HCT116 (cell line): ENCODE measurements around the gene DOCK10. TPM values are rescaled to one million over a fixed set of nuclear protein-coding genes. Genes with fewer than 3 reads are reported as not detected.

ENCODE experiments used
- ATAC-seq: fragments of 200-7000 bp; cut with Tn5 transposase; 2 replicates; pipeline ENCODE4 v1.9.1; 2020; ENCODE audit warnings: mild to moderate bottlenecking, moderate library complexity
- BruUV-seq: library from RNA; stranded (reverse); fragments of 400-500 nt; replicated peaks from 2 replicates; lab custom pipeline; 2021; lab: Mats Ljungman, UMichigan
- CTCF ChIA-PET: fragments of 300-600 bp; sonication (Branson Sonifier 250); formaldehyde crosslinking; loops from one replicate; lab custom pipeline; 2021; ENCODE audit warnings: antibody characterized with exemption; lab: Charles Lee
- POLR2A ChIA-PET: fragments of 300-600, 350-600 bp; sonication (Branson Sonifier 250); formaldehyde crosslinking; loops from one replicate; lab custom pipeline; 2021; ENCODE audit warnings: antibody characterized with exemption; lab: Charles Lee
- RAD21 ChIA-PET, 2 experiments: fragments of 300-600 bp; sonication (Branson Sonifier 250); formaldehyde crosslinking; loops; one replicate each; lab custom pipeline; 2023; ENCODE audit warnings: low total read pairs in 2 of 2; ENCODE audit not compliant: uncharacterized antibody in 2 of 2, unreplicated experiment in 2 of 2, low non-redundant PET in 1 of 2; lab: Charles Lee
- DNase-seq: peaks from one replicate; pipeline ENCODE4 v3.0.0-alpha.2; 2010; ENCODE audit warnings: low read depth, low spot score
- H2AFZ ChIP-seq: fragments of 200-600 bp; shearing (Covaris generic), sonication (generic); 2 replicates; pipeline ENCODE4 v1.6.1; 2017; ENCODE audit warnings: low read depth, mixed run types, mixed read lengths, antibody characterized with exemption, low read length; ENCODE audit not compliant: poor library complexity, severe bottlenecking
- H3K27ac ChIP-seq: 2 replicates; pipeline ENCODE4 v1.5.1; 2012; ENCODE audit warnings: low read depth, low read length
- H3K27me3 ChIP-seq: fragments of 200-600 bp; sonication (generic); 2 replicates; pipeline ENCODE4 v1.6.1; 2016; ENCODE audit warnings: mixed run types, low read length, mixed read lengths; ENCODE audit not compliant: insufficient read depth
- H3K36me3 ChIP-seq, 2 experiments: fragments of 200-500 bp in 1 of 2; fragments of 200-600 bp in 1 of 2; sonication (Bioruptor generic) in 1 of 2; sonication (generic) in 1 of 2; 2 replicates each; pipeline versions ENCODE4 v1.5.1 to v1.6.1; 2014 to 2016; ENCODE audit warnings: low read length in 2 of 2, inconsistent platforms in 1 of 2, mixed read lengths in 1 of 2, mixed run types in 1 of 2; ENCODE audit not compliant: insufficient read depth in 2 of 2, control insufficient read depth in 1 of 2
- H3K4me1 ChIP-seq, 2 experiments: fragments of 200-600 bp in 1 of 2; sonication (generic) in 1 of 2; 2 replicates each; pipeline versions ENCODE4 v1.5.1 to v1.6.1; 2012 to 2017; ENCODE audit warnings: low read length in 2 of 2, inconsistent platforms in 1 of 2, mild to moderate bottlenecking in 1 of 2, mixed read lengths in 1 of 2, mixed run types in 1 of 2, moderate library complexity in 1 of 2; ENCODE audit not compliant: insufficient read depth in 2 of 2, control insufficient read depth in 1 of 2
- H3K4me2 ChIP-seq: fragments of 200-600 bp; sonication (generic); 2 replicates; pipeline ENCODE4 v1.6.1; 2017; ENCODE audit warnings: mixed run types, low read length, mixed read lengths
- H3K4me3 ChIP-seq, 2 experiments: fragments of 200-600 bp in 1 of 2; sonication (generic) in 1 of 2; replicated peaks in 1 of 2; 2 replicates each; pipeline ENCODE4 v1.5.1; 2011 to 2016; ENCODE audit warnings: low read length in 2 of 2, control low read depth in 1 of 2, low read depth in 1 of 2, mild to moderate bottlenecking in 1 of 2, mixed read lengths in 1 of 2, mixed run types in 1 of 2
- H3K79me2 ChIP-seq: fragments of 200-600 bp; sonication (generic); 2 replicates; pipeline ENCODE4 v1.6.1; 2017; ENCODE audit warnings: mild to moderate bottlenecking, mixed run types, low read length, moderate library complexity, mixed read lengths; ENCODE audit not compliant: insufficient read depth
- H3K9ac ChIP-seq: fragments of 200-600 bp; sonication (generic); 2 replicates; pipeline ENCODE4 v1.6.1; 2016; ENCODE audit warnings: low read length, mixed read lengths
- H3K9me2 ChIP-seq: fragments of 200-600 bp; sonication (generic), shearing (Covaris generic); 2 replicates; pipeline ENCODE4 v1.6.1; 2017; ENCODE audit warnings: mixed run types, mild to moderate bottlenecking, moderate library complexity; ENCODE audit not compliant: insufficient read depth
- H3K9me3 ChIP-seq, 2 experiments: fragments of 200-500 bp in 1 of 2; fragments of 200-600 bp in 1 of 2; sonication (Bioruptor generic) in 1 of 2; sonication (generic) in 1 of 2; 2 replicates each; pipeline ENCODE4 v1.6.1; 2014 to 2017; ENCODE audit warnings: low read length in 2 of 2, mixed read lengths in 2 of 2, inconsistent platforms in 1 of 2, low read depth in 1 of 2, mild to moderate bottlenecking in 1 of 2, mixed run types in 1 of 2, moderate library complexity in 1 of 2; ENCODE audit not compliant: control insufficient read depth in 1 of 2, insufficient read depth in 1 of 2
- H4K20me1 ChIP-seq: fragments of 200-600 bp; sonication (generic), shearing (Covaris generic); 2 replicates; pipeline ENCODE4 v1.6.1; 2017; ENCODE audit warnings: mixed run types, mild to moderate bottlenecking, moderate library complexity; ENCODE audit not compliant: insufficient read depth
- CBX3 ChIP-seq: IDR thresholded peaks from 2 replicates; pipeline ENCODE4 v1.6.1; 2012; ENCODE audit warnings: low read depth
- CEBPB ChIP-seq: IDR thresholded peaks from 2 replicates; pipeline ENCODE4 v1.6.1; 2012; ENCODE audit warnings: low read depth
- EGR1 ChIP-seq: IDR thresholded peaks from 2 replicates; pipeline ENCODE4 v1.6.1; 2012; ENCODE audit warnings: low read depth
- EZH2 ChIP-seq: fragments of 200-600 bp; sonication (generic); IDR thresholded peaks from 2 replicates; pipeline ENCODE4 v1.6.1; 2017; ENCODE audit warnings: antibody characterized with exemption, mixed run types
- FOSL1 ChIP-seq: IDR thresholded peaks from 2 replicates; pipeline ENCODE4 v1.6.1; 2012; ENCODE audit warnings: low read depth
- JUND ChIP-seq: IDR thresholded peaks from 2 replicates; pipeline ENCODE4 v1.6.1; 2012
- POLR2A ChIP-seq: IDR thresholded peaks from 2 replicates; pipeline ENCODE4 v1.7.0; 2011; ENCODE audit warnings: borderline replicate concordance; ENCODE audit not compliant: insufficient read depth, insufficient read length; ENCODE audit errors: extremely low read depth
- POLR2AphosphoS5 ChIP-seq: IDR thresholded peaks from 2 replicates; pipeline ENCODE4 v1.6.1; 2011; ENCODE audit warnings: mild to moderate bottlenecking, low read depth, low read length, moderate library complexity
- SIN3A ChIP-seq: IDR thresholded peaks from 2 replicates; pipeline ENCODE4 v1.6.1; 2012; ENCODE audit warnings: low read depth
- SP1 ChIP-seq: IDR thresholded peaks from 2 replicates; pipeline ENCODE4 v1.6.1; 2012; ENCODE audit warnings: low read depth
- SRF ChIP-seq: IDR thresholded peaks from 2 replicates; pipeline ENCODE4 v1.6.1; 2012; ENCODE audit warnings: low read depth
- TCF7L2 ChIP-seq: IDR thresholded peaks from 2 replicates; pipeline ENCODE4 v1.7.0; 2011; ENCODE audit warnings: borderline replicate concordance, inconsistent platforms; ENCODE audit not compliant: insufficient read depth, insufficient read length; ENCODE audit errors: extremely low read depth
- YY1 ChIP-seq: IDR thresholded peaks from 2 replicates; pipeline ENCODE4 v1.6.1; 2011; ENCODE audit warnings: low read length, low read depth, moderate library complexity, mild to moderate bottlenecking; ENCODE audit not compliant: insufficient replicate concordance; ENCODE audit errors: extremely low read depth
- ZFX ChIP-seq: fragments of 450-650 bp; IDR thresholded peaks from 2 replicates; pipeline ENCODE4 v1.6.1; 2017
- ZNF274 ChIP-seq: fragments of 200-500 bp; sonication (Bioruptor generic); IDR thresholded peaks from 2 replicates; pipeline ENCODE4 v1.6.1; 2014; ENCODE audit warnings: mild to moderate bottlenecking, low read depth, low read length, inconsistent platforms
- intact Hi-C: fragments of 100-400 bp; cut with micrococcal nuclease; formaldehyde crosslinking; loops from 2 replicates; pipeline ENCODE4 v1.10.0; 2022
- total RNA-seq: library from RNA; stranded (reverse); gene quantifications from one replicate; pipeline ENCODE4 v1.2.1, GENCODE V29; 2021; ENCODE audit not compliant: unreplicated experiment
- TF ChIP-seq, protein P1 (sequence below): IDR thresholded peaks from 2 replicates; pipeline ENCODE4 v1.6.1; 2012; ENCODE audit warnings: low read depth
- TF ChIP-seq, protein P2 (sequence below), 3 experiments: fragments of 200-600 bp in 1 of 3; sonication (generic) in 1 of 3; IDR thresholded peaks in 2 of 3; conservative IDR thresholded peaks in 1 of 3; 2 replicates each; pipeline ENCODE4 v1.5.1; 2012 to 2017; ENCODE audit warnings: low read depth in 2 of 3, low read length in 2 of 3, antibody characterized with exemption in 1 of 3, borderline replicate concordance in 1 of 3, control low read depth in 1 of 3, mild to moderate bottlenecking in 1 of 3, mixed read lengths in 1 of 3, mixed run types in 1 of 3, moderate library complexity in 1 of 3; ENCODE audit not compliant: insufficient read depth in 1 of 3
- TF ChIP-seq, protein P3 (sequence below): IDR thresholded peaks from 2 replicates; pipeline ENCODE4 v1.6.1; 2012
- TF ChIP-seq, protein P4 (sequence below): IDR thresholded peaks from 2 replicates; pipeline ENCODE4 v1.6.1; 2011; ENCODE audit warnings: mild to moderate bottlenecking, low read length, moderate library complexity; ENCODE audit not compliant: insufficient replicate concordance; ENCODE audit errors: extremely low read depth
- TF ChIP-seq, protein P5 (sequence below): IDR thresholded peaks from 2 replicates; pipeline ENCODE4 v1.6.1; 2012

DOCK10 gene
- total RNA-seq, 1 experiment from 2014 or later: 0.54 TPM

DNA sequence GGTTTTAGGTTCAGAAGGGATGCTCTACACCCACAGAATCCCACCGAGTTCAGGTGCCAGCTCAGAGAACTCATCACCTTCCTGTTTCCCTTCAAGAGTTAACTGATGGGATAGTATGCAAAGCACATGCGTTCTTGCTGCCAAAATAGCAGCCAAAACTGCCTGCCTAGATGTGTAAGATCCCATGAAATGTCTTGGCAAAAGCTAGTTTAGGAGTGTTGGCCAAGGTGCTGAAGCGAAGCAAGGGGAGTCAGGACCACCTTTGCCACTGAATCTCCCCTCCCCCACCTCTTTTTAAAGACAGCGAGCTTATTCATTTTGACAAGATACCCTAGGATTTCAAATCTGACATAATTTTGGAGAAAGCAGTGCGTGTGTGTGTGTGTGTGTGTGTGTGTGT lies 2.1 kb downstream of the DOCK10 start:
- Histone ChIP-seq H3K36me3 (no peaks in the 10 kb centered on the region), H3K9ac (no peak overlapping the region), H2AFZ (no peak overlapping the region), H3K4me2 (no peak overlapping the region), H3K9me3 (no peaks in the 10 kb centered on the region), H4K20me1 (no peaks in the 10 kb centered on the region), H3K4me3 (no peak overlapping the region), H3K4me1 (no peaks in the 10 kb centered on the region), H3K79me2 (no peaks in the 10 kb centered on the region), H3K9me2 (no peaks in the 10 kb centered on the region), H3K27me3 (no peaks in the 10 kb centered on the region), H3K27ac (no peak overlapping the region)
- no TSS peak for BruUV-seq
- ChIA-PET CTCF (no interaction called here), RAD21 (no interaction called here), POLR2A (no interaction called here)
- intact Hi-C loops: no loop called here
- ATAC-seq: no peak
- TF ChIP-seq, protein P1, sequence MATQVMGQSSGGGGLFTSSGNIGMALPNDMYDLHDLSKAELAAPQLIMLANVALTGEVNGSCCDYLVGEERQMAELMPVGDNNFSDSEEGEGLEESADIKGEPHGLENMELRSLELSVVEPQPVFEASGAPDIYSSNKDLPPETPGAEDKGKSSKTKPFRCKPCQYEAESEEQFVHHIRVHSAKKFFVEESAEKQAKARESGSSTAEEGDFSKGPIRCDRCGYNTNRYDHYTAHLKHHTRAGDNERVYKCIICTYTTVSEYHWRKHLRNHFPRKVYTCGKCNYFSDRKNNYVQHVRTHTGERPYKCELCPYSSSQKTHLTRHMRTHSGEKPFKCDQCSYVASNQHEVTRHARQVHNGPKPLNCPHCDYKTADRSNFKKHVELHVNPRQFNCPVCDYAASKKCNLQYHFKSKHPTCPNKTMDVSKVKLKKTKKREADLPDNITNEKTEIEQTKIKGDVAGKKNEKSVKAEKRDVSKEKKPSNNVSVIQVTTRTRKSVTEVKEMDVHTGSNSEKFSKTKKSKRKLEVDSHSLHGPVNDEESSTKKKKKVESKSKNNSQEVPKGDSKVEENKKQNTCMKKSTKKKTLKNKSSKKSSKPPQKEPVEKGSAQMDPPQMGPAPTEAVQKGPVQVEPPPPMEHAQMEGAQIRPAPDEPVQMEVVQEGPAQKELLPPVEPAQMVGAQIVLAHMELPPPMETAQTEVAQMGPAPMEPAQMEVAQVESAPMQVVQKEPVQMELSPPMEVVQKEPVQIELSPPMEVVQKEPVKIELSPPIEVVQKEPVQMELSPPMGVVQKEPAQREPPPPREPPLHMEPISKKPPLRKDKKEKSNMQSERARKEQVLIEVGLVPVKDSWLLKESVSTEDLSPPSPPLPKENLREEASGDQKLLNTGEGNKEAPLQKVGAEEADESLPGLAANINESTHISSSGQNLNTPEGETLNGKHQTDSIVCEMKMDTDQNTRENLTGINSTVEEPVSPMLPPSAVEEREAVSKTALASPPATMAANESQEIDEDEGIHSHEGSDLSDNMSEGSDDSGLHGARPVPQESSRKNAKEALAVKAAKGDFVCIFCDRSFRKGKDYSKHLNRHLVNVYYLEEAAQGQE: no peak
- TF ChIP-seq POLR2AphosphoS5 (no peak), CEBPB (no peak), ZNF274 (no peak), SIN3A (no peak), POLR2A (no peak), SP1 (no peak), ZFX (no peak), TCF7L2 (no peak), FOSL1 (no peak), CBX3 (no peak), EZH2 (no peak), SRF (no peak), EGR1 (no peak), JUND (no peak), YY1 (no peak)
- TF ChIP-seq, protein P2, sequence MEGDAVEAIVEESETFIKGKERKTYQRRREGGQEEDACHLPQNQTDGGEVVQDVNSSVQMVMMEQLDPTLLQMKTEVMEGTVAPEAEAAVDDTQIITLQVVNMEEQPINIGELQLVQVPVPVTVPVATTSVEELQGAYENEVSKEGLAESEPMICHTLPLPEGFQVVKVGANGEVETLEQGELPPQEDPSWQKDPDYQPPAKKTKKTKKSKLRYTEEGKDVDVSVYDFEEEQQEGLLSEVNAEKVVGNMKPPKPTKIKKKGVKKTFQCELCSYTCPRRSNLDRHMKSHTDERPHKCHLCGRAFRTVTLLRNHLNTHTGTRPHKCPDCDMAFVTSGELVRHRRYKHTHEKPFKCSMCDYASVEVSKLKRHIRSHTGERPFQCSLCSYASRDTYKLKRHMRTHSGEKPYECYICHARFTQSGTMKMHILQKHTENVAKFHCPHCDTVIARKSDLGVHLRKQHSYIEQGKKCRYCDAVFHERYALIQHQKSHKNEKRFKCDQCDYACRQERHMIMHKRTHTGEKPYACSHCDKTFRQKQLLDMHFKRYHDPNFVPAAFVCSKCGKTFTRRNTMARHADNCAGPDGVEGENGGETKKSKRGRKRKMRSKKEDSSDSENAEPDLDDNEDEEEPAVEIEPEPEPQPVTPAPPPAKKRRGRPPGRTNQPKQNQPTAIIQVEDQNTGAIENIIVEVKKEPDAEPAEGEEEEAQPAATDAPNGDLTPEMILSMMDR (IDR thresholded peaks at IDR 0.05 in 2 of 3, conservative IDR thresholded peaks at IDR 0.05 in 1 of 3; ENCODE audit: borderline replicate concordance in 1 of 3, insufficient read depth in 1 of 3, low read depth in 2 of 3, low read length in 2 of 3): no peak
- TF ChIP-seq, protein P3, sequence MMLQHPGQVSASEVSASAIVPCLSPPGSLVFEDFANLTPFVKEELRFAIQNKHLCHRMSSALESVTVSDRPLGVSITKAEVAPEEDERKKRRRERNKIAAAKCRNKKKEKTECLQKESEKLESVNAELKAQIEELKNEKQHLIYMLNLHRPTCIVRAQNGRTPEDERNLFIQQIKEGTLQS: no peak
- TF ChIP-seq, protein P4, sequence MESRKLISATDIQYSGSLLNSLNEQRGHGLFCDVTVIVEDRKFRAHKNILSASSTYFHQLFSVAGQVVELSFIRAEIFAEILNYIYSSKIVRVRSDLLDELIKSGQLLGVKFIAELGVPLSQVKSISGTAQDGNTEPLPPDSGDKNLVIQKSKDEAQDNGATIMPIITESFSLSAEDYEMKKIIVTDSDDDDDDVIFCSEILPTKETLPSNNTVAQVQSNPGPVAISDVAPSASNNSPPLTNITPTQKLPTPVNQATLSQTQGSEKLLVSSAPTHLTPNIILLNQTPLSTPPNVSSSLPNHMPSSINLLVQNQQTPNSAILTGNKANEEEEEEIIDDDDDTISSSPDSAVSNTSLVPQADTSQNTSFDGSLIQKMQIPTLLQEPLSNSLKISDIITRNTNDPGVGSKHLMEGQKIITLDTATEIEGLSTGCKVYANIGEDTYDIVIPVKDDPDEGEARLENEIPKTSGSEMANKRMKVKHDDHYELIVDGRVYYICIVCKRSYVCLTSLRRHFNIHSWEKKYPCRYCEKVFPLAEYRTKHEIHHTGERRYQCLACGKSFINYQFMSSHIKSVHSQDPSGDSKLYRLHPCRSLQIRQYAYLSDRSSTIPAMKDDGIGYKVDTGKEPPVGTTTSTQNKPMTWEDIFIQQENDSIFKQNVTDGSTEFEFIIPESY: no peak
- TF ChIP-seq, protein P5, sequence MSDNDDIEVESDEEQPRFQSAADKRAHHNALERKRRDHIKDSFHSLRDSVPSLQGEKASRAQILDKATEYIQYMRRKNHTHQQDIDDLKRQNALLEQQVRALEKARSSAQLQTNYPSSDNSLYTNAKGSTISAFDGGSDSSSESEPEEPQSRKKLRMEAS: no peak
- DNase-seq: no peak
